GM21529 (cell line): Measurements from ENCODE around the gene TPCN1.
A peak's percentile ranks its signal among the peaks of the same experiment; 100 is the strongest.

Experiments used
- ATAC-seq: cut with Tn5 transposase; IDR thresholded peaks from one replicate; pipeline ENCODE4 v1.9.1; 2021; ENCODE audit not compliant: unreplicated experiment

TPCN1 gene

GRCh38 chr12:113221181-113221996, at the start of gene TPCN1:
TSS of gene TPCN1 (plus strand) at chr12:113221464. CDS start at chr12:113226853, 5,389 bp downstream.
- peak; percentile 87 for ATAC-seq

GRCh38 chr12:113171543-113171942, 49.7 kb upstream of the TPCN1 start:
- no peak for ATAC-seq

- no peak for ATAC-seq
Measured at GRCh38 chr12:113172185-113172584, 49.1 kb upstream of the TPCN1 start.

GRCh38 chr12:113173081-113173698, 48.1 kb upstream of the TPCN1 start:
- peak; percentile 60 for ATAC-seq

- ATAC-seq = peak; percentile 45
Measured at GRCh38 chr12:113174461-113175384, 46.5 kb upstream of the TPCN1 start.

GRCh38 chr12:113179023-113179422, 42.2 kb upstream of the TPCN1 start:
- ATAC-seq = no peak

GRCh38 chr12:113180333-113180732, 40.9 kb upstream of the TPCN1 start:
- ATAC-seq = no peak

GRCh38 chr12:113181975-113182374, 39.3 kb upstream of the TPCN1 start:
- ATAC-seq = no peak

GRCh38 chr12:113183030-113183589, 38.2 kb upstream of the TPCN1 start:
- ATAC-seq = no peak

GRCh38 chr12:113184098-113184899, 37.0 kb upstream of the TPCN1 start:
- peak; percentile 50 for ATAC-seq

GRCh38 chr12:113184900-113185179, 36.4 kb upstream of the TPCN1 start:
- peak; percentile 81 for ATAC-seq

- ATAC-seq = peak; percentile 44
Measured at GRCh38 chr12:113185180-113186032, 35.9 kb upstream of the TPCN1 start, which contains the start of the genes DDX54 and RITA1. TSS of gene DDX54 (minus strand) at chr12:113185478. CDS start at chr12:113185451, 27 bp downstream. TSS of gene RITA1 (plus strand) at chr12:113185721. CDS start at chr12:113186747, 1,026 bp downstream.

GRCh38 chr12:113186033-113186365, 35.3 kb upstream of the TPCN1 start:
- no peak for ATAC-seq

- no peak for ATAC-seq
Measured at GRCh38 chr12:113186666-113187325, 34.5 kb upstream of the TPCN1 start.

- ATAC-seq = no peak
Measured at GRCh38 chr12:113189361-113189760, 31.9 kb upstream of the TPCN1 start.

GRCh38 chr12:113190761-113191160, 30.5 kb upstream of the TPCN1 start:
- ATAC-seq = no peak

GRCh38 chr12:113191227-113191626, 30.0 kb upstream of the TPCN1 start:
- no peak for ATAC-seq

- ATAC-seq = no peak
Measured at GRCh38 chr12:113194971-113195391, 26.3 kb upstream of the TPCN1 start.

- ATAC-seq = no peak
Measured at GRCh38 chr12:113195598-113195997, 25.7 kb upstream of the TPCN1 start.
